IPS-NIHi7 (cell line): ENCODE results near the gene GNG3.
A peak's percentile ranks its signal among the peaks of the same experiment; 100 is the strongest.
"Not testable (repeated sequence)": the region's sequence is repeated elsewhere in the genome, so short reads cannot be mapped to it uniquely, and the experiment has no call there.

Experiments
- DNase-seq: peaks from one replicate; pipeline ENCODE4 v3.0.0; 2012; ENCODE audit warnings: mixed read lengths; ENCODE audit errors: extremely low spot score

Gene GNG3

GRCh38 chr11:62707277-62707861, at the start of gene GNG3, which contains the start of gene BSCL2:
GNG3 (plus strand) TSS chr11:62707676; CDS start chr11:62708296, 620 bp downstream.
BSCL2 (minus strand) TSS chr11:62707424; CDS start chr11:62707195, 229 bp downstream.
- peak; percentile 81 for DNase-seq

- peak; percentile 62 for DNase-seq
Measured at GRCh38 chr11:62664405-62665074, 42.9 kb upstream of the GNG3 start.

GRCh38 chr11:62665075-62665598, 42.3 kb upstream of the GNG3 start, which contains the start of the genes C11orf98 and CSKMT:
C11orf98 (minus strand) TSS chr11:62665210; CDS start chr11:62665169, 41 bp downstream.
CSKMT (plus strand) TSS chr11:62665312; CDS start chr11:62665880, 568 bp downstream.
- peak; percentile 96 for DNase-seq

- peak; percentile 15 for DNase-seq
Measured at GRCh38 chr11:62665599-62666258, 41.7 kb upstream of the GNG3 start.

- DNase-seq = no peak
Measured at GRCh38 chr11:62666259-62666926, 41.1 kb upstream of the GNG3 start.

GRCh38 chr11:62667460-62667859, 40.0 kb upstream of the GNG3 start:
- no peak for DNase-seq

GRCh38 chr11:62669420-62670161, 37.9 kb upstream of the GNG3 start:
- DNase-seq = no peak

- no peak for DNase-seq
Measured at GRCh38 chr11:62671236-62671607, 36.3 kb upstream of the GNG3 start.

GRCh38 chr11:62671608-62672389, 35.7 kb upstream of the GNG3 start, which contains the start of the genes LBHD1 and UQCC3:
LBHD1 (minus strand) TSS chr11:62672267; CDS start chr11:62670031, 2,236 bp downstream.
UQCC3 (plus strand) TSS chr11:62671673; CDS start chr11:62671746, 73 bp downstream.
- peak; percentile 78 for DNase-seq

- no peak for DNase-seq
Measured at GRCh38 chr11:62673196-62673525, 34.3 kb upstream of the GNG3 start.

GRCh38 chr11:62675415-62675814, 32.1 kb upstream of the GNG3 start:
- DNase-seq = not testable (repeated sequence)

- DNase-seq = no peak
Measured at GRCh38 chr11:62676698-62677097, 30.8 kb upstream of the GNG3 start.

GRCh38 chr11:62677156-62677555, 30.3 kb upstream of the GNG3 start:
- DNase-seq = no peak

- DNase-seq = no peak
Measured at GRCh38 chr11:62677714-62678113, 29.8 kb upstream of the GNG3 start.

GRCh38 chr11:62678433-62678769, 29.1 kb upstream of the GNG3 start:
- no peak for DNase-seq

GRCh38 chr11:62678770-62679696, 28.4 kb upstream of the GNG3 start, which contains the start of gene UBXN1:
UBXN1 (minus strand) TSS chr11:62679073; CDS start chr11:62678923, 150 bp downstream.
- peak; percentile 89 for DNase-seq

- no peak for DNase-seq
Measured at GRCh38 chr11:62680825-62681240, 26.6 kb upstream of the GNG3 start.

- DNase-seq = no peak
Measured at GRCh38 chr11:62682518-62682917, 25.0 kb upstream of the GNG3 start.
